ENCODE results near the gene SYNGR3. TPM values are rescaled to one million over a fixed set of nuclear protein-coding genes. Genes with fewer than 3 reads are reported as not detected.

SYNGR3 gene
- total RNA-seq, 1 donor from 2014 or later = 6.0 TPM

- Mint-ChIP-seq H3K9me3 (ENCODE audit: unreplicated experiment) (no peaks in the 10 kb centered on the region), H3K36me3 (ENCODE audit: low read depth, unreplicated experiment) (peaks cover 1% of the 10 kb centered on the region), H3K4me3 (ENCODE audit: unreplicated experiment) (no peak overlapping the region), H3K4me1 (ENCODE audit: low read depth, unreplicated experiment) (peaks cover 2% of the 10 kb centered on the region), H3K27ac (ENCODE audit: unreplicated experiment) (no peak overlapping the region), H3K27me3 (ENCODE audit: low read depth, unreplicated experiment) (peaks cover 19% of the 10 kb centered on the region)
- Histone ChIP-seq H2AFZ (ENCODE audit: low read depth, low read length) (no peak overlapping the region), H4K20me1 (ENCODE audit: insufficient read depth, low read length) (peaks cover 41% of the 10 kb centered on the region), H3K4me1 (ENCODE audit: insufficient read depth, low read length) (peaks cover 11% of the 10 kb centered on the region), H3K36me3 (ENCODE audit: insufficient read depth, low read length) (peaks cover 7% of the 10 kb centered on the region), H3K27ac (ENCODE audit: low read depth, low read length) (no peak overlapping the region), H3K4me3 (ENCODE audit: insufficient read depth, low read depth, low read length) (no peak overlapping the region), H3K27me3 (ENCODE audit: insufficient read depth, low read length) (peaks cover 32% of the 10 kb centered on the region), H3K9ac (ENCODE audit: low read length) (no peak overlapping the region), H3K4me2 (ENCODE audit: low read length) (no peak overlapping the region), H3K9me3 (ENCODE audit: insufficient read depth, low read depth, low read length) (no peaks in the 10 kb centered on the region), H3K79me2 (ENCODE audit: insufficient read depth, low read length) (peaks cover 5% of the 10 kb centered on the region)
- TF ChIP-seq EZH2 (IDR thresholded peaks at IDR 0.05; ENCODE audit: insufficient read depth, low read length) (peak; percentile 57), CTCF (IDR thresholded peaks at IDR 0.05; ENCODE audit: insufficient read depth, low read depth, low read length) (no peak)
- FAIRE-seq (no peak), DNase-seq (ENCODE audit: low read depth) (no peak)
Measured at GRCh38 chr16:1980030-1980769, 9.6 kb upstream of the SYNGR3 start.

DNA sequence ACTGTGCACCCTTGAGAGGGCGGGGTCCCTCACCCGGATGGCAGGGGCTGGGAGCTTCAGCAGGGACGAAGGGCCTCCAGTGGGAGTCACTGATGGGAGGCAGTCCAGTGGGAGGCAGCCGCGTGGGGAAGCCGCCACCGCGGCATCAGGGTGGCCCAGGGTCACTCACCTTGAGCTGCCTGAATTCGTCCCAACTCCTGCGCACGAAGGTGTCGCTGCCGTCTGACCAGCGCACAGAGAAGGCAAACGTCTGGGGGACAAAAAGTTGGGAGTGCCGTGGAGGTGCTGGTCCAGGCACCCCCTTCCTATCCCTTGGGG, 9.0 kb upstream of the SYNGR3 start:
- H3K9me3 Mint-ChIP-seq (ENCODE audit: unreplicated experiment) = no peaks in the 10 kb centered on the region
- Histone ChIP-seq H3K4me2 (ENCODE audit: low read length) (no peak overlapping the region), H3K27ac (ENCODE audit: low read depth, low read length) (no peak overlapping the region), H3K4me3 (ENCODE audit: insufficient read depth, low read depth, low read length) (no peak overlapping the region), H3K9ac (ENCODE audit: low read length) (no peak overlapping the region), H3K4me1 (ENCODE audit: insufficient read depth, low read length) (peaks cover 15% of the 10 kb centered on the region), H2AFZ (ENCODE audit: low read depth, low read length) (no peak overlapping the region), H3K27me3 (ENCODE audit: insufficient read depth, low read length) (peaks cover 32% of the 10 kb centered on the region), H3K79me2 (ENCODE audit: insufficient read depth, low read length) (peaks cover 10% of the 10 kb centered on the region), H4K20me1 (ENCODE audit: insufficient read depth, low read length) (peaks cover 45% of the 10 kb centered on the region), H3K36me3 (ENCODE audit: insufficient read depth, low read length) (peaks cover 7% of the 10 kb centered on the region), H3K9me3 (ENCODE audit: insufficient read depth, low read depth, low read length) (no peaks in the 10 kb centered on the region)
- TF ChIP-seq CTCF (IDR thresholded peaks at IDR 0.05; ENCODE audit: insufficient read depth, low read depth, low read length) (no peak), EZH2 (IDR thresholded peaks at IDR 0.05; ENCODE audit: insufficient read depth, low read length) (peak; percentile 9)
- H3K4me3 Mint-ChIP-seq (ENCODE audit: unreplicated experiment) = no peak overlapping the region
- H3K36me3 Mint-ChIP-seq (ENCODE audit: low read depth, unreplicated experiment) = peaks cover 1% of the 10 kb centered on the region
- peaks cover 19% of the 10 kb centered on the region for H3K27me3 Mint-ChIP-seq (ENCODE audit: low read depth, unreplicated experiment)
- DNase-seq (ENCODE audit: low read depth) = no peak
- FAIRE-seq = no peak
- H3K4me1 Mint-ChIP-seq (ENCODE audit: low read depth, unreplicated experiment) = peaks cover 2% of the 10 kb centered on the region
- no peak overlapping the region for H3K27ac Mint-ChIP-seq (ENCODE audit: unreplicated experiment)

DNA sequence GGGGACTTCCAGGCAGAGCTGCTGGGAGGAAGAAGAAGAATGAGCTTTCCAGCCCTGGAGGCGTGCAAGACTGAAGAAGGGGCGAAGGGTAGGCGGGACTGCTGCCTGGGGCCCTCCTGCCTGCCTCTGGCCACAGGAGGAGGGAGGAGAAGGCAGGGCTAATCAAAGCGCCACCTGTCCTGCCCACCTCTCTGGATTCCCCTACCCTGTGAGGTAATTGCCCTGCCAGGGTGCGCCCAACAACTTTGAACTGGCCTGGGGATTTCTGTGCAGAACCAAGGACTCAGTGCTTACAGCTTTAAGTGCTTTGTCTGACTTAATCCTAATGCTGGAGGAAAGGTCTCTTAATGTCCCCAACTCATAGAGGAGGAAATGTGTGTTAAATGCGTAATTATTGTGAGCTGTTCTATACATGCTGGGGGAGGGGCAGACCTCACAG, 8.4 kb upstream of the SYNGR3 start, which contains the start of gene NOXO1:
Gene NOXO1, minus strand, starts transcription at position 72 of the 439 bp plus-strand sequence. CDS start 290 bp downstream, outside the sequence.
- no peak within 1 kb of the TSS for H3K4me3 ChIP-seq (ENCODE audit: insufficient read depth, low read depth, low read length)
- no peak within 1 kb of the TSS for H3K27ac ChIP-seq (ENCODE audit: low read depth, low read length)
- Mint-ChIP-seq H3K27ac (ENCODE audit: unreplicated experiment) (peak within 1 kb of the TSS; percentile 62), H3K27me3 (ENCODE audit: low read depth, unreplicated experiment) (peaks cover 19% of the 10 kb centered on the region), H3K9me3 (ENCODE audit: unreplicated experiment) (no peaks in the 10 kb centered on the region), H3K4me1 (ENCODE audit: low read depth, unreplicated experiment) (peaks cover 2% of the 10 kb centered on the region), H3K4me3 (ENCODE audit: unreplicated experiment) (no peak within 1 kb of the TSS), H3K36me3 (ENCODE audit: low read depth, unreplicated experiment) (peaks cover 1% of the 10 kb centered on the region)
- no peaks in the 10 kb centered on the region for H3K9me3 ChIP-seq (ENCODE audit: insufficient read depth, low read depth, low read length)
- FAIRE-seq (no peak), DNase-seq (ENCODE audit: low read depth) (no peak)
- peaks cover 16% of the 10 kb centered on the region for H3K79me2 ChIP-seq (ENCODE audit: insufficient read depth, low read length)
- no peak within 1 kb of the TSS for H3K9ac ChIP-seq (ENCODE audit: low read length)
- H3K4me2 ChIP-seq (ENCODE audit: low read length) = no peak within 1 kb of the TSS
- peaks cover 32% of the 10 kb centered on the region for H3K27me3 ChIP-seq (ENCODE audit: insufficient read depth, low read length)
- H2AFZ ChIP-seq (ENCODE audit: low read depth, low read length) = no peak within 1 kb of the TSS
- peaks cover 7% of the 10 kb centered on the region for H3K36me3 ChIP-seq (ENCODE audit: insufficient read depth, low read length)
- TF ChIP-seq EZH2 (IDR thresholded peaks at IDR 0.05; ENCODE audit: insufficient read depth, low read length) (no peak), CTCF (IDR thresholded peaks at IDR 0.05; ENCODE audit: insufficient read depth, low read depth, low read length) (no peak)
- peaks cover 46% of the 10 kb centered on the region for H4K20me1 ChIP-seq (ENCODE audit: insufficient read depth, low read length)
- H3K4me1 ChIP-seq (ENCODE audit: insufficient read depth, low read length) = peaks cover 15% of the 10 kb centered on the region
